SH-SY5Y (cell line): ENCODE results near the gene HLCS.

ENCODE experiments used
- GATA2 ChIP-seq: IDR thresholded peaks from 2 replicates; pipeline ENCODE4 v1.6.1; 2011; ENCODE audit warnings: mild to moderate bottlenecking, low read depth, low read length
- GATA3 ChIP-seq: IDR thresholded peaks from 2 replicates; pipeline ENCODE4 v1.6.1; 2011; ENCODE audit warnings: low read depth, mild to moderate bottlenecking, low read length, moderate library complexity

HLCS gene

GRCh38 chr21:36966821-36967768 is 626 bp upstream of the HLCS start:
- TF ChIP-seq GATA2: no peak
- no peak for TF ChIP-seq GATA3

- TF ChIP-seq GATA3: no peak
- no peak for TF ChIP-seq GATA2
Observed at GRCh38 chr21:36965720-36966065, 776 bp downstream of the HLCS start.

GRCh38 chr21:36964827-36965719 is 1.4 kb downstream of the HLCS start:
- TF ChIP-seq GATA2: no peak

GRCh38 chr21:36964398-36964797 is 2.1 kb downstream of the HLCS start:
- TF ChIP-seq GATA2: no peak
- TF ChIP-seq GATA3: no peak

GRCh38 chr21:36962098-36962780 is 4.2 kb downstream of the HLCS start:
- TF ChIP-seq GATA2 (peak; percentile 55; the same call in 1 of the 2 replicates), GATA3 (no peak)

- TF ChIP-seq GATA3 (no peak), GATA2 (no peak)
Observed at GRCh38 chr21:36960676-36961284, 5.7 kb downstream of the HLCS start.

- no peak for TF ChIP-seq GATA3
- no peak for TF ChIP-seq GATA2
Observed at GRCh38 chr21:36959020-36959835, 7.2 kb downstream of the HLCS start.

- TF ChIP-seq GATA3 (no peak), GATA2 (no peak)
Observed at GRCh38 chr21:36955783-36956182, 10.7 kb downstream of the HLCS start.

- TF ChIP-seq GATA2: no peak
- TF ChIP-seq GATA3: no peak
Observed at GRCh38 chr21:36949171-36950141, 17.0 kb downstream of the HLCS start.

- TF ChIP-seq GATA3 (no peak), GATA2 (no peak)
Observed at GRCh38 chr21:36948686-36949085, 17.8 kb downstream of the HLCS start.

GRCh38 chr21:36946949-36947356 is 19.5 kb downstream of the HLCS start:
- TF ChIP-seq GATA3: no peak
- TF ChIP-seq GATA2: no peak
